ENCODE data around the gene TBC1D9B.

Gene TBC1D9B

DNA sequence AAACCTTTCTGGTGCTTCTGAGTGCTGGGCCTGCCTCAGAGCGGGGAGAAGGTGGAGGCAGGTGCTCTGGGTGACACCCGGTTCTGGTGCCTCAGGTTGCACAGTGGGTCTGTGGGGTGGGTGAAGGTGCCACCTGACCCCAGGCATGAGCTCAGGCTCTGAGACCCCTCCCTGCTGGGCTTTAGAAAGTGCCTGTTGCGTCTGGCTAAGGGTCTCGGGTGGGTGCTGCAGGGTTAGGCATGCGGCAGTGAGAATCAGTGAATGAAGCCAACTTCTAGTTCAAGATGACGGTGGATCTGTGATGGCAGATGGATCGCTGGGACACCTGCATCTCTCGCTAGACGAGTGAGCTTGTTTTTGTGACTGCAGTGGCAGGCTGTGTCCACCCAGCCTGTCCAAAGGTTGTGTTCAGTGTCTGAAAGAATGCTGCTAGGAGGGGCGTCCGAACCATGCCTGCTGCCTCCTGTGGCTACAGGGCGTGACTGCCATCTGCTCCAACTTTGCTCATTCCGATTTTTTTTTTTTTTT is 82.0 kb downstream of the TBC1D9B start:
- Histone ChIP-seq H3K9me3 (ENCODE audit: control insufficient read depth, insufficient read depth, low read length) (no peaks in the 10 kb centered on the region), H3K27me3 (ENCODE audit: control insufficient read depth, low read length) (no peaks in the 10 kb centered on the region), H3K27ac (ENCODE audit: low read depth, low read length) (no peak overlapping the region), H3K79me2 (ENCODE audit: control insufficient read depth, low read length) (peaks cover 23% of the 10 kb centered on the region), H3K4me2 (ENCODE audit: low read length) (no peak overlapping the region), H3K4me1 (ENCODE audit: control insufficient read depth, low read length) (peaks cover 11% of the 10 kb centered on the region), H3F3A (ENCODE audit: control insufficient read depth, insufficient read depth) (0 out of 2 replicates have a peak, but pooled peaks cover 3% of the 10 kb centered on the region), H3K36me3 (ENCODE audit: control insufficient read depth, low read length) (peaks cover 70% of the 10 kb centered on the region), H3K4me3 (ENCODE audit: low read length) (no peak overlapping the region), H4K20me1 (ENCODE audit: control insufficient read depth, insufficient read depth, low read depth, low read length) (peaks cover 12% of the 10 kb centered on the region; the same call in 1 of the 2 replicates), H3K9me2 (replicated peaks; ENCODE audit: control insufficient read depth, low read length) (no peaks in the 10 kb centered on the region)
- TF ChIP-seq EZH2phosphoT487 (IDR thresholded peaks at IDR 0.05; ENCODE audit: borderline replicate concordance, low read length), result no peak
- TF ChIP-seq, protein P1, sequence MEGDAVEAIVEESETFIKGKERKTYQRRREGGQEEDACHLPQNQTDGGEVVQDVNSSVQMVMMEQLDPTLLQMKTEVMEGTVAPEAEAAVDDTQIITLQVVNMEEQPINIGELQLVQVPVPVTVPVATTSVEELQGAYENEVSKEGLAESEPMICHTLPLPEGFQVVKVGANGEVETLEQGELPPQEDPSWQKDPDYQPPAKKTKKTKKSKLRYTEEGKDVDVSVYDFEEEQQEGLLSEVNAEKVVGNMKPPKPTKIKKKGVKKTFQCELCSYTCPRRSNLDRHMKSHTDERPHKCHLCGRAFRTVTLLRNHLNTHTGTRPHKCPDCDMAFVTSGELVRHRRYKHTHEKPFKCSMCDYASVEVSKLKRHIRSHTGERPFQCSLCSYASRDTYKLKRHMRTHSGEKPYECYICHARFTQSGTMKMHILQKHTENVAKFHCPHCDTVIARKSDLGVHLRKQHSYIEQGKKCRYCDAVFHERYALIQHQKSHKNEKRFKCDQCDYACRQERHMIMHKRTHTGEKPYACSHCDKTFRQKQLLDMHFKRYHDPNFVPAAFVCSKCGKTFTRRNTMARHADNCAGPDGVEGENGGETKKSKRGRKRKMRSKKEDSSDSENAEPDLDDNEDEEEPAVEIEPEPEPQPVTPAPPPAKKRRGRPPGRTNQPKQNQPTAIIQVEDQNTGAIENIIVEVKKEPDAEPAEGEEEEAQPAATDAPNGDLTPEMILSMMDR (IDR thresholded peaks at IDR 0.05; ENCODE audit: low read depth, low read length, poor library complexity, severe bottlenecking), result no peak

DNA sequence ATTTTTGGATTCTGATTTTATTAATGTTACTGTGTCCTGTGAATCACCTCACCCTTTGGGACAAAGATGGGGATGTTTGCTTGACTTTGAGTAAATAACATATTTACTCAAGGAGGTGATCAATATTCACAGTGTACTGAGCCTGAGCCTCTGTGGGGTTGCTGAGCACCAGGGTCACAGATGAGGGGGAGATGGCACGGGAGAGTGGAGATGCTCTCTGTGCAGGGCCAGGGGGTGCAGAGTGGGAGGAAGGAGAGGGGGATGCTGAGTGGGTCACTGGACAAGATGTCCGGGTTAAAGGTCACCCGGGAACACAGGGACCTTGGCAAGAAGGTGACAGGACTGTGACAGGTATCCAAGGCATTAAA is 83.0 kb downstream of the TBC1D9B start:
- Histone ChIP-seq H3K79me2 (ENCODE audit: control insufficient read depth, low read length) (peaks cover 27% of the 10 kb centered on the region), H3K9me2 (replicated peaks; ENCODE audit: control insufficient read depth, low read length) (no peaks in the 10 kb centered on the region), H3F3A (ENCODE audit: control insufficient read depth, insufficient read depth) (peaks cover 5% of the 10 kb centered on the region; the same call in 1 of the 2 replicates), H3K4me1 (ENCODE audit: control insufficient read depth, low read length) (peaks cover 20% of the 10 kb centered on the region), H3K4me3 (ENCODE audit: low read length) (no peak overlapping the region), H3K36me3 (ENCODE audit: control insufficient read depth, low read length) (peaks cover 66% of the 10 kb centered on the region), H3K27me3 (ENCODE audit: control insufficient read depth, low read length) (no peaks in the 10 kb centered on the region), H3K9me3 (ENCODE audit: control insufficient read depth, insufficient read depth, low read length) (no peaks in the 10 kb centered on the region), H3K27ac (ENCODE audit: low read depth, low read length) (no peak overlapping the region), H4K20me1 (ENCODE audit: control insufficient read depth, insufficient read depth, low read depth, low read length) (peaks cover 12% of the 10 kb centered on the region; the same call in 1 of the 2 replicates), H3K4me2 (ENCODE audit: low read length) (no peak overlapping the region)
- no peak for TF ChIP-seq EZH2phosphoT487 (IDR thresholded peaks at IDR 0.05; ENCODE audit: borderline replicate concordance, low read length)
- TF ChIP-seq, protein P1 (IDR thresholded peaks at IDR 0.05; ENCODE audit: low read depth, low read length, poor library complexity, severe bottlenecking), result no peak

DNA sequence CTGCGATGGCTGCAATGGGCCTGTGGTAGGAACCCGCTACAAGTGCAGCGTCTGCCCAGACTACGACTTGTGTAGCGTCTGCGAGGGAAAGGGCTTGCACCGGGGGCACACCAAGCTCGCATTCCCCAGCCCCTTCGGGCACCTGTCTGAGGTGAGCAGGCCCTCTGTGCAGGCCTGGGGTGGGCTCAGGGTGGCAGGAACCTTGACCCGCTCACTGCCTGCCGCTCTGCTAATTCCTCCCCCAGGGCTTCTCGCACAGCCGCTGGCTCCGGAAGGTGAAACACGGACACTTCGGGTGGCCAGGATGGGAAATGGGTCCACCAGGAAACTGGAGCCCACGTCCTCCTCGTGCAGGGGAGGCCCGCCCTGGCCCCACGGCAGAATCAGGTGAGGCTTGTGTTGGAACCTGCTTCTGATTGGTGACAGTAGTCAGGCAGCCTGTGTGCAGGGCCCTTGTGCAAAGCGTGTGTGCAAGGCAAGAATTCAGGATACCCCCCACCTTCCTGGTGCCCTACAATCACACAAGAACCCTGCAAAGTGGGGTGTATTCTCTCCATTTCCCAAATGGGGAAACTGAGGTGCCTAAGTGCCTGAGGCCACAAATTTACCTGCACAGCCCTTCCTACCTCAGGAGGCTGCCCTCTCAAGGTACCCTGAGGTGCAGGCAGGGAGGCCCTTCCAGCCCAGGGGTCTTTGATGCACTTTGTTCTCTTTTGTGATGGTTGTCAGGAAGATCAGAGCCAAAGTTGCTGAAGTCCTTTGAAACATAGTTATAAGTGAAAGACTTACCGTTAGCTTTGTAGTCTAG is 83.6 kb downstream of the TBC1D9B start:
- H3K4me1 ChIP-seq (ENCODE audit: control insufficient read depth, low read length), result peaks cover 26% of the 10 kb centered on the region
- TF ChIP-seq, protein P1 (IDR thresholded peaks at IDR 0.05; ENCODE audit: low read depth, low read length, poor library complexity, severe bottlenecking), result no peak
- TF ChIP-seq EZH2phosphoT487 (IDR thresholded peaks at IDR 0.05; ENCODE audit: borderline replicate concordance, low read length), result no peak
- H3K4me3 ChIP-seq (ENCODE audit: low read length), result no peak overlapping the region
- peaks cover 8% of the 10 kb centered on the region; the same call in 1 of the 2 replicates for H3F3A ChIP-seq (ENCODE audit: control insufficient read depth, insufficient read depth)
- no peaks in the 10 kb centered on the region for H3K27me3 ChIP-seq (ENCODE audit: control insufficient read depth, low read length)
- no peak overlapping the region for H3K4me2 ChIP-seq (ENCODE audit: low read length)
- no peaks in the 10 kb centered on the region for H3K9me3 ChIP-seq (ENCODE audit: control insufficient read depth, insufficient read depth, low read length)
- peaks cover 61% of the 10 kb centered on the region for H3K36me3 ChIP-seq (ENCODE audit: control insufficient read depth, low read length)
- H3K9me2 ChIP-seq (replicated peaks; ENCODE audit: control insufficient read depth, low read length), result no peaks in the 10 kb centered on the region
- peaks cover 12% of the 10 kb centered on the region; the same call in 1 of the 2 replicates for H4K20me1 ChIP-seq (ENCODE audit: control insufficient read depth, insufficient read depth, low read depth, low read length)
- H3K79me2 ChIP-seq (ENCODE audit: control insufficient read depth, low read length), result peaks cover 27% of the 10 kb centered on the region
- H3K27ac ChIP-seq (ENCODE audit: low read depth, low read length), result no peak overlapping the region

All from DOHH2 (cell line).